Measurements from ENCODE around the gene PANX3. TPM values are rescaled to one million over a fixed set of nuclear protein-coding genes. Genes with fewer than 3 reads are reported as not detected.

The PANX3 gene
- polyA plus RNA-seq, 1 of the 3 experiments (the other 2 are of a cell fraction): not detected

- no peak for TF ChIP-seq RFX5 (IDR thresholded peaks at IDR 0.05; ENCODE audit: low read length)
- TF ChIP-seq MXI1 (IDR thresholded peaks at IDR 0.05; ENCODE audit: low read depth, low read length): no peak
- TF ChIP-seq IRF3 (IDR thresholded peaks at IDR 0.05; ENCODE audit: low read depth, low read length): no peak
- no peak for TF ChIP-seq TAF1 (IDR thresholded peaks at IDR 0.05; ENCODE audit: borderline replicate concordance, low read depth, low read length)
- no peak for TF ChIP-seq POLR2AphosphoS5 (IDR thresholded peaks at IDR 0.05; ENCODE audit: low read depth, low read length)
- TF ChIP-seq JUND (IDR thresholded peaks at IDR 0.05): no peak
Measured at GRCh38 chr11:124577716-124578427, 33.4 kb upstream of the PANX3 start (continued).

GRCh38 chr11:124578761-124579160, 32.5 kb upstream of the PANX3 start:
- WGBS (ENCODE audit: low lambda C conversion rate): 15% methylated on average over 4 of the region's 4 CpGs
- POLR2A ChIA-PET: no interaction called here
- H3K9me2 ChIP-seq: no peaks in the 10 kb centered on the region

More at GRCh38 chr11:124578761-124579160, 32.5 kb upstream of the PANX3 start:
- H3K27ac ChIP-seq (ENCODE audit: low read depth in 2 of 2, low read length in 1 of 2): no peak overlapping the region
- no peak for DNase-seq
- no peaks in the 10 kb centered on the region for H3F3A ChIP-seq (replicated peaks; ENCODE audit: insufficient read depth)
- H2AFZ ChIP-seq (ENCODE audit: low read depth): no peak overlapping the region
- H3K4me3 ChIP-seq (ENCODE audit: low read depth in 2 of 2, low read length in 1 of 2): no peak overlapping the region
- no peak overlapping the region for H3K9ac ChIP-seq
- no peaks in the 10 kb centered on the region for H3K79me2 ChIP-seq (ENCODE audit: insufficient read depth)
- CTCF ChIA-PET: no interaction called here
- H3K4me2 ChIP-seq: no peak overlapping the region
- H4K20me1 ChIP-seq (ENCODE audit: insufficient read depth): no peaks in the 10 kb centered on the region
- no peaks in the 10 kb centered on the region for H3K4me1 ChIP-seq (ENCODE audit: control insufficient read depth in 1 of 2, insufficient read depth in 2 of 2, low read depth in 1 of 2, low read length in 1 of 2)
- no peaks in the 10 kb centered on the region for H3K9me3 ChIP-seq
- peaks cover 21% of the 10 kb centered on the region; the same call in 1 of the 2 replicates for H3K27me3 ChIP-seq (ENCODE audit: insufficient read depth)
- no peaks in the 10 kb centered on the region for H3K36me3 ChIP-seq (replicated peaks in 1 of 2; ENCODE audit: control insufficient read depth in 1 of 2, insufficient read depth in 2 of 2, low read length in 1 of 2)
- TF ChIP-seq, protein P1, sequence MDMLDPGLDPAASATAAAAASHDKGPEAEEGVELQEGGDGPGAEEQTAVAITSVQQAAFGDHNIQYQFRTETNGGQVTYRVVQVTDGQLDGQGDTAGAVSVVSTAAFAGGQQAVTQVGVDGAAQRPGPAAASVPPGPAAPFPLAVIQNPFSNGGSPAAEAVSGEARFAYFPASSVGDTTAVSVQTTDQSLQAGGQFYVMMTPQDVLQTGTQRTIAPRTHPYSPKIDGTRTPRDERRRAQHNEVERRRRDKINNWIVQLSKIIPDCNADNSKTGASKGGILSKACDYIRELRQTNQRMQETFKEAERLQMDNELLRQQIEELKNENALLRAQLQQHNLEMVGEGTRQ (IDR thresholded peaks at IDR 0.05; ENCODE audit: borderline replicate concordance, low read depth, low read length): no peak
- TF ChIP-seq POLR2AphosphoS5 (IDR thresholded peaks at IDR 0.05; ENCODE audit: low read depth, low read length): no peak
- TF ChIP-seq GABPA (IDR thresholded peaks at IDR 0.05; ENCODE audit: low read depth): no peak
- no peak for TF ChIP-seq NFIC (IDR thresholded peaks at IDR 0.05; ENCODE audit: borderline replicate concordance)
- TF ChIP-seq GATA2 (CRISPR knock-in tag; IDR thresholded peaks at IDR 0.05): no peak
- TF ChIP-seq, protein P2, sequence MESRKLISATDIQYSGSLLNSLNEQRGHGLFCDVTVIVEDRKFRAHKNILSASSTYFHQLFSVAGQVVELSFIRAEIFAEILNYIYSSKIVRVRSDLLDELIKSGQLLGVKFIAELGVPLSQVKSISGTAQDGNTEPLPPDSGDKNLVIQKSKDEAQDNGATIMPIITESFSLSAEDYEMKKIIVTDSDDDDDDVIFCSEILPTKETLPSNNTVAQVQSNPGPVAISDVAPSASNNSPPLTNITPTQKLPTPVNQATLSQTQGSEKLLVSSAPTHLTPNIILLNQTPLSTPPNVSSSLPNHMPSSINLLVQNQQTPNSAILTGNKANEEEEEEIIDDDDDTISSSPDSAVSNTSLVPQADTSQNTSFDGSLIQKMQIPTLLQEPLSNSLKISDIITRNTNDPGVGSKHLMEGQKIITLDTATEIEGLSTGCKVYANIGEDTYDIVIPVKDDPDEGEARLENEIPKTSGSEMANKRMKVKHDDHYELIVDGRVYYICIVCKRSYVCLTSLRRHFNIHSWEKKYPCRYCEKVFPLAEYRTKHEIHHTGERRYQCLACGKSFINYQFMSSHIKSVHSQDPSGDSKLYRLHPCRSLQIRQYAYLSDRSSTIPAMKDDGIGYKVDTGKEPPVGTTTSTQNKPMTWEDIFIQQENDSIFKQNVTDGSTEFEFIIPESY (IDR thresholded peaks at IDR 0.05; ENCODE audit: borderline replicate concordance, low read depth): no peak
- TF ChIP-seq NRF1 (IDR thresholded peaks at IDR 0.05; ENCODE audit: low read depth, low read length): no peak
- TF ChIP-seq TCF12 (IDR thresholded peaks at IDR 0.05): no peak
- TF ChIP-seq MXI1 (IDR thresholded peaks at IDR 0.05; ENCODE audit: low read depth, low read length): no peak
- no peak for TF ChIP-seq FOXM1 (IDR thresholded peaks at IDR 0.05; ENCODE audit: low read depth)
- no peak for TF ChIP-seq MEF2A (IDR thresholded peaks at IDR 0.05; ENCODE audit: borderline replicate concordance, low read depth)
- no peak for TF ChIP-seq EP300 (IDR thresholded peaks at IDR 0.05; ENCODE audit: borderline replicate concordance in 1 of 2, low read depth in 1 of 2, low read length in 1 of 2)
- TF ChIP-seq FOSL2 (IDR thresholded peaks at IDR 0.05; ENCODE audit: borderline replicate concordance, low read depth): no peak
- TF ChIP-seq, protein P3, sequence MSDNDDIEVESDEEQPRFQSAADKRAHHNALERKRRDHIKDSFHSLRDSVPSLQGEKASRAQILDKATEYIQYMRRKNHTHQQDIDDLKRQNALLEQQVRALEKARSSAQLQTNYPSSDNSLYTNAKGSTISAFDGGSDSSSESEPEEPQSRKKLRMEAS (IDR thresholded peaks at IDR 0.05; ENCODE audit: low read depth): no peak
- TF ChIP-seq FOXJ3 (CRISPR knock-in tag; IDR thresholded peaks at IDR 0.05): no peak
- TF ChIP-seq YY1 (IDR thresholded peaks at IDR 0.05; ENCODE audit: low read depth): no peak
- TF ChIP-seq CTCF (IDR thresholded peaks at IDR 0.05): no peak
- no peak for TF ChIP-seq RAD21 (IDR thresholded peaks at IDR 0.05; ENCODE audit: low read length)
- TF ChIP-seq, protein P4, sequence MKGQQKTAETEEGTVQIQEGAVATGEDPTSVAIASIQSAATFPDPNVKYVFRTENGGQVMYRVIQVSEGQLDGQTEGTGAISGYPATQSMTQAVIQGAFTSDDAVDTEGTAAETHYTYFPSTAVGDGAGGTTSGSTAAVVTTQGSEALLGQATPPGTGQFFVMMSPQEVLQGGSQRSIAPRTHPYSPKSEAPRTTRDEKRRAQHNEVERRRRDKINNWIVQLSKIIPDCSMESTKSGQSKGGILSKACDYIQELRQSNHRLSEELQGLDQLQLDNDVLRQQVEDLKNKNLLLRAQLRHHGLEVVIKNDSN (IDR thresholded peaks at IDR 0.05; ENCODE audit: borderline replicate concordance, low read depth): no peak

Measured in SK-N-SH (cell line).